Upper lobe of left lung (tissue), 6 donors: ENCODE results near the gene PLPP7. TPM values are rescaled to one million over a fixed set of nuclear protein-coding genes. Genes with fewer than 3 reads are reported as not detected.
A peak's percentile ranks its signal among the peaks of the same experiment; 100 is the strongest.
"Not testable (repeated sequence)": the region's sequence is repeated elsewhere in the genome, so short reads cannot be mapped to it uniquely, and the experiment has no call there.

Source experiments
- ATAC-seq, 2 donors: fragments of 200-7000 bp; cut with Tn5 transposase; one replicate each; pipeline ENCODE4 v1.9.1; 2022; ENCODE audit warnings: mild to moderate bottlenecking in 2 of 2, moderate library complexity in 2 of 2; ENCODE audit not compliant: low FRiP score in 2 of 2
- DNase-seq, 2 donors: peaks; one replicate each; pipeline ENCODE4 v3.0.0-alpha.2; 2019 to 2020
- H3K27ac ChIP-seq, 4 donors: fragments of 200-600 bp; sonication (generic); one replicate each; pipeline ENCODE4 v1.5.1; 2016 to 2019
- H3K27me3 ChIP-seq, 4 donors: fragments of 200-600 bp; sonication (generic); one replicate each; pipeline ENCODE4 v1.5.1; 2017 to 2019
- H3K36me3 ChIP-seq, 4 donors: fragments of 200-600 bp; sonication (generic); one replicate each; pipeline ENCODE4 v1.5.1; 2016 to 2019
- H3K4me1 ChIP-seq, 4 donors: fragments of 200-600 bp; sonication (generic); one replicate each; pipeline ENCODE4 v1.5.1; 2018 to 2019
- H3K4me3 ChIP-seq, 4 donors: fragments of 200-600 bp; sonication (generic); one replicate each; pipeline ENCODE4 v1.5.1; 2017 to 2019; ENCODE audit warnings: mild to moderate bottlenecking in 2 of 4, moderate library complexity in 1 of 4
- H3K9me3 ChIP-seq, 4 donors: fragments of 200-600 bp; sonication (generic); one replicate each; pipeline ENCODE4 v1.5.1; 2018 to 2019
- CTCF ChIP-seq, 6 experiments: fragments of 450-650 bp in 4 of 6; fragments of 200-600 bp in 2 of 6; sonication (generic) in 2 of 6; IDR thresholded peaks; one replicate each; pipeline ENCODE4 v1.5.1; 2016 to 2019; ENCODE audit warnings: antibody characterized with exemption in 6 of 6
- EP300 ChIP-seq, 4 donors: sonication (generic); formaldehyde crosslinking; IDR thresholded peaks; one replicate each; pipeline ENCODE4 v1.5.1; 2017; ENCODE audit warnings: antibody characterized with exemption in 4 of 4, control low read depth in 2 of 4
- POLR2A ChIP-seq, 4 donors: fragments of 450-650 bp; IDR thresholded peaks; one replicate each; pipeline ENCODE4 v1.5.1; 2016 to 2017; ENCODE audit warnings: antibody characterized with exemption in 4 of 4, mild to moderate bottlenecking in 2 of 4
- POLR2AphosphoS5 ChIP-seq, 2 donors: sonication (generic); formaldehyde crosslinking; IDR thresholded peaks; one replicate each; pipeline ENCODE4 v1.5.1; 2017; ENCODE audit warnings: antibody characterized with exemption in 2 of 2
- WGBS, 2 donors: methylation state at CpG; one replicate each; pipeline ENCODE4 v1.1.5; 2017 to 2018; 5-methylcytosine and 5-hydroxymethylcytosine counted together
- total RNA-seq, 6 donors: library from RNA; depleted of rRNA in 4 of 6; stranded (reverse); fragments of >200 nt in 4 of 6; gene quantifications; one replicate each; pipeline versions ENCODE4 v1.1.0 to v1.2.1, GENCODE V29; 2016 to 2021
- donor health status: DM: no; HTN: no; CAD: no; lungs with moderate emphysema.
- donor health status: DM: no; HTN: yes; CAD: no; lungs with severe emphysema.

PLPP7 gene
- total RNA-seq, 6 donors from 2014 or later: 0.76 to 3.2 (median 1.6) TPM

- 88% methylated on average over 7 to 8 of the region's 8 CpGs for WGBS, 2 donors
- TF ChIP-seq EP300 (IDR thresholded peaks at IDR 0.05): no peak
- no peak for TF ChIP-seq CTCF (IDR thresholded peaks at IDR 0.05)
- TF ChIP-seq POLR2AphosphoS5 (IDR thresholded peaks at IDR 0.05): no peak
- TF ChIP-seq POLR2A (IDR thresholded peaks at IDR 0.05): no peak
- Histone ChIP-seq H3K4me1 (peaks cover 0 to 6% (median 0%) of the 10 kb centered on the region in 4 donors), H3K27ac (no peak overlapping the region), H3K4me3 (no peak overlapping the region), H3K9me3 (no peaks in the 10 kb centered on the region), H3K27me3 (no peaks in the 10 kb centered on the region), H3K36me3 (no peaks in the 10 kb centered on the region)
- DNase-seq (no peak), ATAC-seq (no peak)
These were observed 34.1 kb downstream of the PLPP7 start for GRCh38 chr9:131323629-131324028.

GRCh38 chr9:131324736-131325679 lies 35.5 kb downstream of the PLPP7 start:
- WGBS, 2 donors: 92 to 93% methylated on average over 14 to 21 of the region's 21 CpGs
- H3K9me3 ChIP-seq: no peaks in the 10 kb centered on the region
- DNase-seq: peak in 1 of 2 donors; percentile 51
- no peak for TF ChIP-seq POLR2AphosphoS5 (IDR thresholded peaks at IDR 0.05)
- TF ChIP-seq EP300 (IDR thresholded peaks at IDR 0.05): no peak
- TF ChIP-seq CTCF (IDR thresholded peaks at IDR 0.05): no peak
- TF ChIP-seq POLR2A (IDR thresholded peaks at IDR 0.05): no peak
- H3K27me3 ChIP-seq: no peaks in the 10 kb centered on the region
- no peaks in the 10 kb centered on the region for H3K36me3 ChIP-seq
- no peak for ATAC-seq
- H3K4me1 ChIP-seq: peaks cover 0 to 6% (median 0%) of the 10 kb centered on the region in 4 donors
- H3K27ac ChIP-seq: no peak overlapping the region
- no peak overlapping the region for H3K4me3 ChIP-seq

- WGBS, 2 donors: 43 to 78% methylated on average over 1 to 11 of the region's 11 CpGs
- no peak overlapping the region for H3K4me3 ChIP-seq
- ATAC-seq: no peak
These were observed 39.7 kb downstream of the PLPP7 start for GRCh38 chr9:131329241-131329641.

GRCh38 chr9:131330814-131331600 lies 41.5 kb downstream of the PLPP7 start:
- 59 to 69% methylated on average over 16 to 18 of the region's 18 CpGs for WGBS, 2 donors
- no peak overlapping the region for H3K4me3 ChIP-seq
- no peak overlapping the region for H3K27ac ChIP-seq
- no peak for TF ChIP-seq POLR2A (IDR thresholded peaks at IDR 0.05)
- TF ChIP-seq EP300 (IDR thresholded peaks at IDR 0.05): no peak
- TF ChIP-seq CTCF (IDR thresholded peaks at IDR 0.05): no peak
- no peak for TF ChIP-seq POLR2AphosphoS5 (IDR thresholded peaks at IDR 0.05)
- DNase-seq (no peak), ATAC-seq (no peak)
- H3K4me1 ChIP-seq: peaks cover 0 to 6% (median 0%) of the 10 kb centered on the region in 4 donors
- no peaks in the 10 kb centered on the region for H3K36me3 ChIP-seq
- no peaks in the 10 kb centered on the region for H3K27me3 ChIP-seq
- H3K9me3 ChIP-seq: no peaks in the 10 kb centered on the region

More at GRCh38 chr9:131329241-131329641, 39.7 kb downstream of the PLPP7 start:
- Histone ChIP-seq H3K27me3 (no peaks in the 10 kb centered on the region), H3K9me3 (no peaks in the 10 kb centered on the region), H3K27ac (no peak overlapping the region), H3K36me3 (no peaks in the 10 kb centered on the region), H3K4me1 (peaks cover 0 to 6% (median 0%) of the 10 kb centered on the region in 4 donors)
- DNase-seq: no peak
- TF ChIP-seq CTCF (IDR thresholded peaks at IDR 0.05): no peak
- TF ChIP-seq EP300 (IDR thresholded peaks at IDR 0.05): no peak
- TF ChIP-seq POLR2AphosphoS5 (IDR thresholded peaks at IDR 0.05): no peak
- TF ChIP-seq POLR2A (IDR thresholded peaks at IDR 0.05): no peak

- not testable (repeated sequence) for DNase-seq, H3K4me3 ChIP-seq, H3K27me3 ChIP-seq, ATAC-seq, H3K36me3 ChIP-seq, H3K9me3 ChIP-seq, H3K27ac ChIP-seq
- H3K4me1 ChIP-seq: peaks cover 0 to 10% (median 0%) of the 10 kb centered on the region in 4 donors
- 91 to 100% methylated on average over 2 of the region's 2 CpGs for WGBS, 2 donors
These were observed 42.5 kb downstream of the PLPP7 start for GRCh38 chr9:131331996-131332395.
